Fibroblast of lung (primary cell): ENCODE results near the gene BMPR1A.

Experiments
- EZH2 ChIP-seq: IDR thresholded peaks from 2 replicates; pipeline ENCODE4 v1.5.1; 2012; ENCODE audit warnings: low read length, control low read depth, mild to moderate bottlenecking; ENCODE audit errors: missing control alignments
- TF ChIP-seq, protein P1 (sequence below), 2 donors: IDR thresholded peaks in 1 of 2; conservative IDR thresholded peaks in 1 of 2; 1 replicate in 1 of 2; 2 replicates in 1 of 2; pipeline ENCODE4 v1.5.1; 2011 to 2012; ENCODE audit warnings: low read length in 2 of 2, control low read depth in 1 of 2, inconsistent platforms in 1 of 2, low read depth in 1 of 2, mild to moderate bottlenecking in 1 of 2

- TF ChIP-seq, protein P1, sequence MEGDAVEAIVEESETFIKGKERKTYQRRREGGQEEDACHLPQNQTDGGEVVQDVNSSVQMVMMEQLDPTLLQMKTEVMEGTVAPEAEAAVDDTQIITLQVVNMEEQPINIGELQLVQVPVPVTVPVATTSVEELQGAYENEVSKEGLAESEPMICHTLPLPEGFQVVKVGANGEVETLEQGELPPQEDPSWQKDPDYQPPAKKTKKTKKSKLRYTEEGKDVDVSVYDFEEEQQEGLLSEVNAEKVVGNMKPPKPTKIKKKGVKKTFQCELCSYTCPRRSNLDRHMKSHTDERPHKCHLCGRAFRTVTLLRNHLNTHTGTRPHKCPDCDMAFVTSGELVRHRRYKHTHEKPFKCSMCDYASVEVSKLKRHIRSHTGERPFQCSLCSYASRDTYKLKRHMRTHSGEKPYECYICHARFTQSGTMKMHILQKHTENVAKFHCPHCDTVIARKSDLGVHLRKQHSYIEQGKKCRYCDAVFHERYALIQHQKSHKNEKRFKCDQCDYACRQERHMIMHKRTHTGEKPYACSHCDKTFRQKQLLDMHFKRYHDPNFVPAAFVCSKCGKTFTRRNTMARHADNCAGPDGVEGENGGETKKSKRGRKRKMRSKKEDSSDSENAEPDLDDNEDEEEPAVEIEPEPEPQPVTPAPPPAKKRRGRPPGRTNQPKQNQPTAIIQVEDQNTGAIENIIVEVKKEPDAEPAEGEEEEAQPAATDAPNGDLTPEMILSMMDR (conservative IDR thresholded peaks at IDR 0.05 in 1 of 2, IDR thresholded peaks at IDR 0.05 in 1 of 2; ENCODE audit: low read depth in 1 of 2, low read length in 2 of 2): no peak
- TF ChIP-seq EZH2: no peak
Observed at GRCh38 chr10:86958116-86958900, 201.9 kb downstream of the BMPR1A start, which contains the start of gene SNCG.
